HTERT RPE-1 (cell line): Measurements from ENCODE around the gene LDB2.

Experiments
- in situ Hi-C: fragments of 300-500 bp; cut with MboI; formaldehyde crosslinking; loops from 4 replicates; pipeline ENCODE4 v1.14.3; 2020; ENCODE audit warnings: low sequenced_read_pairs

LDB2 gene

GRCh38 chr4:16728111-16728510 lies 170.3 kb downstream of the LDB2 start:
- in situ Hi-C loops = no loop called here

DNA sequence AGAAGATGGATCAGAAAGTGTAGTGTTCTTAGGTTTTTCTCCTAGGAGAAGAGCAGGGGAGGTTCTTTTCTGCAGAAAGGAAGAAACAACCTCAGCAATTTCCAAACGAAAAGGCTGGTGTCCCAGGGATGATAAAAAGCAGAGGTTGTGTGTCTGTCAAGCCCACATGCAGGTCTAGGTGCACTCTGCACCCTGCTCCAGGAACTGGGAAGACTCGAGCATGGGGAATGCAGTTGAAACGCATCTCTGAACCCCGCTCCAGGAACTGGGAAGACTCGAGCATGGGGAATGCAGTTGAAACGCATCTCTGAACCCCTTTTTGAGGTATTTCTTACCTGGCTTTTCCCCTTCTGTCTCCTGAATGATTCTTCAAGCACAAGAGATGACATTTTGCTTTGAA lies 171.2 kb downstream of the LDB2 start:
- in situ Hi-C loops = no loop called here

GRCh38 chr4:16726368-16727050 lies 171.9 kb downstream of the LDB2 start:
- in situ Hi-C loops = no loop called here

GRCh38 chr4:16725252-16725651 lies 173.2 kb downstream of the LDB2 start:
- in situ Hi-C loops = no loop called here

- in situ Hi-C loops = no loop called here
Observed at GRCh38 chr4:16722416-16722815, 176.0 kb downstream of the LDB2 start.

DNA sequence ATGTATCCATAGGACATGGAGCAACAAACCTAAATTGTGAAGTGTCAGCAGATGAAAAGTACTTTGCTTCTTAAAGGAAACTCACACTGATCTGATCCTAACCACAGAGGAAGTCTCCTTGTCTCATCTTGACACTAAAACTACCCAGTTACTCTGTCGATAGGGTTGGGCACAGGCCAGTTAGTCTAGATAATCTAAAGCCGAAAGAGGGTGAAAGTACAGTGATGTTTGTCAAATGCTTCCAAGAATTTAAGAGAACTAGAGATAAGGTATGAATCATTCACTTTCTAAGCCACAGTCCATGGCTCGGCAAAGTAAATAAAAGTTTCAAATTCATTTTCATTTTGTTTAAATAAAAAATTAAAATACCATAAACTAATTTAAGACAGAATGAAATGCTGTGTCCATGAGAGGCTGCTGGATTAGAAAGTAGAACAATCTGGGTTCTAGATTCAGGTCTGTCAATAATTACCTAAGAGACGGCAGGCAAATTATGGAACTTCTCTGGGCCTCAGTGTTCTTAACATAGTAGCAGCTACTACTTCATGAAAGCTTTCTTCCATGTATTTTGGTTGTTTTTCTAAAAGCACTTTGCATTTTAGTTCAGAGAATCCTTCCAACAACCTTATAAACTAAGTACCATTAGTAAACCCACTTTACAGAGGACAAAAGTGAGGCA lies 176.7 kb downstream of the LDB2 start:
- in situ Hi-C loops = no loop called here

GRCh38 chr4:16720761-16721160 lies 177.7 kb downstream of the LDB2 start:
- in situ Hi-C loops = no loop called here

DNA sequence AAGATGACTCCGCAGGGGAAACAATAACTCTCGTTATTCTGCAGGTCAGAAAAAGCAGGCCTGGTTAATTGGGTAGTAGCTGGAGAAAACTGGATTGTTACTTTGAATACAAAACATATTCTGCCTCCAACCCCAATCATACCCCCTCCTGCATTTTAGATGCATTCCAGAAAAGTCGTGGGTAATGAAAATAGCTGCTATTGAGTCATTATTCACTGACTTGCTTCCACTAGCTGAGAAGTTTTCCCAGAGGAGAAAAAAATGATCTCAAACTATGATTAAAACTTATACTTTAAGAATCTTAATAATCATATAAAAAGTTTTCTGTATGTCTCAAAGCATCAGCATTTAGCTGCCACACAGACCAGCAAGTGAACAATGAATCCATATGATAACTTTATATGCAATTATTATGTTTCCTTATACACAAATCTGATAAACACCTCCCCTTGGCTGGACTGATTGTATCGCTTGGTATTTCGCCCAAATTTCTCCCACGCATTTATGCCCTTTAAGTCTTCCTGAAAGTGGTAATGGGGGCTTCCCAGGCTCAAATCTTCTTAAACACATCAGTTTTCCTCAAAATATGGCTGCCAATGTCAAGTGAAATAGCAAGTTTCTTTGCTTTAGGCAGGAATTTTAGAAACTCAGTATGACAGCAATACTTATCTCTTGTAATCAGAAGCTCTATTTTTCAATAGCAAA lies 181.0 kb downstream of the LDB2 start:
- in situ Hi-C loops = no loop called here

DNA sequence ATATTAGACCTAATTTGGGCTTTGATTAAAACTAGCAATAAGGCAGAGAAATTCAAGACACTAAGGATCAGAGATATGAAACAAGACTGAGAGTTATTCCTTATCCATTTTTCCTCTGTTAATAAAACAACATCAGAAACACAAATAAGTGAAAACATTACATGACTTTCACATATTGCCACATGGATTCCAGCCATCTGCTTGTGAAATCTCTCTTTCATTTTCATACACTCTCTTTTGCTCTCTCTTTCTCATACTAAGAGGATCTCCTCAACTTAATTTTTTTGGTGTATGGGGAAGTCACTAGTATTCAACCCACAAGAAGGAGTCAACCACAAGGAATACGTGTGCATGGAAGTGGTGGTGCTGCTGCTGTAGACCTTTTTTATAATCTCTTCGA lies 183.0 kb downstream of the LDB2 start:
- in situ Hi-C loops = no loop called here

- in situ Hi-C loops = no loop called here
Observed at GRCh38 chr4:16714191-16714590, 184.3 kb downstream of the LDB2 start.

DNA sequence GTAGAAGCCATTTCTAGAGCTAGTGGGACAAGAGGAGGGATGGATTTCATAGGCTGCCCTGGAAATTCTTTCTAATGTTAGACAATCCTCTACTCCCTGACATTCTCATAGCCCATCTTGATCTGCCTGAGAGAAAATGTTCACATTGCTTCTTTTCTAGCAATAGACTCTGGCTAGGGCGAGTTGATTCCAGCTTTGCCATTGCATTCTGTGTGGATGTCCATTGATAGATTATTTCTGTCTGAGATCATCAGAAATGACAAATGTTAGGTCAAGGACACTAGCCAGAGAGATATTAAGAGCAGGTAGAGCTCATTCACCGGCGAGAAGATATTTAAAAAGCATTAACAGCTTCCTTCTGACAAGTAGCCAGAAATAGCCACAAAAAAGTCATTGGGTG lies 184.7 kb downstream of the LDB2 start:
- in situ Hi-C loops = no loop called here

GRCh38 chr4:16713271-16713670 lies 185.2 kb downstream of the LDB2 start:
- in situ Hi-C loops = no loop called here

- in situ Hi-C loops = no loop called here
Observed at GRCh38 chr4:16710198-16710597, 188.2 kb downstream of the LDB2 start.

DNA sequence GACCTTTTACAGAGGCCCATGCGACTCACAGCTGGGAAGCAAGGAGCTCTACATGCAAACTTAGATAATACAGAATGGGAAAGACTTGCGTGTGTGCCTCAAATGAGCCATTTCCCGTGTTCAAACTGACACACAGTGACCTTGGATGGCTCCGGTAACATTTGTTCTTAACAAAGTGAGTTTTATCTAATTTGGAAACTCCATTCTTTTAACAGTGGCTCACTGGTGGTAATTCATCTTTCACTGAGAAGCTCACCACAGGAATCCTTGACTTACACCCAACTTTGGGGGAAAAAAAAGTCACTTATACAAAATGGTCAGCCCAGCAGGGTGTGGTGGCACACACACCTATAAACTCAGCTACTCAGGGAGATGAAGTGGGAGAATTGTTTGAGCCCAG lies 190.6 kb downstream of the LDB2 start:
- in situ Hi-C loops = no loop called here

GRCh38 chr4:16706251-16706650 lies 192.2 kb downstream of the LDB2 start:
- in situ Hi-C loops = no loop called here

GRCh38 chr4:16705341-16705740 lies 193.1 kb downstream of the LDB2 start:
- in situ Hi-C loops = no loop called here

DNA sequence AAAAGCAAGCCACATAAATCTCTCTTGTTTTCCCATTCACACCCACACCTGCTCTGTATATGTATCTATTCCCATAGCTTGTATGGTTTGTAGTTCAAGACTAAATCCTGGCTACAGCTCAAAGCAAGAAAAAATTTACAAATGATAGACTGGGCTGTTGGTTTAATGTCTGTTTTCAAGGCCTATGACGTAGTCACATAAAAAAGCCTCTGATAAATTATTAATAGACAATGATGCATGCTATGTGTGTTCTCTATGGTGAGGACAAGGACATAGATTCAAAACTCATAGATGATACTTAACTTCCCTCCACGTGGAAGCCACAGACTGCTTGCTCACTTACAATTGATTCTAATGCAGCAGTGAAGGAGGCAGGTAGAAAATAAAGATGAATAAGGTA lies 194.0 kb downstream of the LDB2 start:
- in situ Hi-C loops = no loop called here

DNA sequence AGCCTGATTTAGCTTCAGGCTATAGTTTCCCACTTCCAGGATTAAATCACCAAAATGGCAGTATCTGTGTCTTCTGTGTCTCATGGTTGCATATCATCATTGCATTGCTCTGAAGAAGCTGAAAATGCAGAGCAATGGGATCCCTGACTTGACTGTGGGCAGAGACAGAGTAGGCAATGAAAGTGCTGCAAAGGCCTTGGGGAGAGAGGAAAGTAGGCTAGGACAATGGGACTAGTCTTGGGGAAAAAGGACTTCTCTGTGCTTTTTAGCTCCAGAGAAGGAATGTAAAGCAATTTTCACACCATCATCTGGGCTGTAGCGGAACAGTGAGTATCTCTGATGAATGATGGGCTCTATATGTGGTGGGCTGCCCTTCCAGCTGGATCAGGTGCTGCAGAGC lies 202.5 kb downstream of the LDB2 start:
- in situ Hi-C loops = no loop called here

- in situ Hi-C loops = no loop called here
Observed at GRCh38 chr4:16694884-16695276, 203.6 kb downstream of the LDB2 start.

DNA sequence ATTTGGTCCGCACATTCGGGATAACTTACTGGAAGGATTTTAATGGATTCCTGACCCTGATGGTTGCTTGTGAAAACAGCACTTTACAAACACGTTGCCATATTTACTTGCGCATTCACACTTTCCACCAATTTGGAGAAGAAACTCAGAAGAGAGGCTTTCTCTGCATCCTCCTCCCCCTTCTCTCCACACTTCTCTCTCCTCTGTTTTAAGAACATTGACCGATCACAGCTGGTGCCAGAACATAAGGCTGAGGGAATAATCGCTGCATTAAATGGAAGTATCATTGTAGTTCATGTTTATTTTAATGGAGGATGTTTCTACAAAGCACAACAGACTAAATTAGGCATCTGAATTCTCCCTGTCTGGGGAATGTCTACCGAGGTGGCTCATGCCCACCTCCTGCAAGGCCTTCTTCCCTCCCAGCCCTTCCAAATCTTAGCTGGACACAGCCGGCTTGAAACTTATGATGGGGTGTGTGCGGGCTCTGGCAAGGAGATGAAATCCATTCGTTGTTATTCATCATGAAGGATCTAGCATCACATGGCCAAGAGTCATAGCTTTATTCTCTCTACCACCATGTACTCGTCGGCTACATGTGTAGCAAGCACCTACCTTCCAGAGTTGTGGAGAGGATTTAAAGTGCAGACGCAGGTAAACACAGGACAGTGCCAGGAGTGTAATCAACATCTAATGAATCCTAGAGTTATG lies 204.1 kb downstream of the LDB2 start:
- in situ Hi-C loops = no loop called here

DNA sequence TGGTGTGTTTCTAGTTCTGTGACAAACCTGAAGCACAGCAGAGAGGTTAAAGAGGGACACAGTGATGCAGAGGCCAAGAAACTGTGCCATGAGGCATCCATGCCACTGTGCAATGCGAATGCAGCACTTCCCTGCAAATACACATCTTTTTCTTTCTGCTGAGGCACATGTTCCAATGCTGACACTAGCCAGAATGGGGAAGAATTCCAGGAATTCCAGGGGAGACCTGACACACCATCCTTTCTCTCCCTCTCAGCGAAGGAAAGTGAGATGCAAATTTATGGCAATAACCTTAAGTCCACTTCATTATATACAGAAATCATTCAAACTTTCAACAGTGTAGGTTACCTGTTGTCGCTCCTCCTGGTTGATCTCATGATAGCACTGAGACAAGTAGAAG lies 204.8 kb downstream of the LDB2 start:
- in situ Hi-C loops = no loop called here
